Activated CD4-positive, alpha-beta T cell treated with anti-CD3 and anti-CD28 coated beads, Interleukin-2, amount 10 ng/mL, durations not matched to agents 7 days and 5 days (primary cell): Measurements from ENCODE around the gene ARHGAP26. TPM values are rescaled to one million over a fixed set of nuclear protein-coding genes. Genes with fewer than 3 reads are reported as not detected.

Source experiments
- CTCF ChIA-PET: fragments of 350-600 bp; sonication (Branson Sonifier 250); formaldehyde crosslinking; loops from one replicate; lab custom pipeline; 2021; ENCODE audit warnings: antibody characterized with exemption; lab: Charles Lee
- POLR2A ChIA-PET: fragments of 350-600 bp; sonication (Branson Sonifier 250); formaldehyde crosslinking; loops from one replicate; lab custom pipeline; 2021; ENCODE audit warnings: antibody characterized with exemption; lab: Charles Lee
- DNase-seq: peaks from one replicate; pipeline ENCODE4 v3.0.0-alpha.2; 2020
- H3K27ac Mint-ChIP-seq: one replicate; pipeline ENCODE4 v1.8.0; 2021; ENCODE audit warnings: mild to moderate bottlenecking, moderate library complexity, mixed read lengths
- H3K27me3 Mint-ChIP-seq: one replicate; pipeline ENCODE4 v1.8.0; 2021; ENCODE audit warnings: mixed read lengths
- H3K36me3 Mint-ChIP-seq: one replicate; pipeline ENCODE4 v1.8.0; 2021; ENCODE audit warnings: low read depth, mixed read lengths
- H3K4me1 Mint-ChIP-seq: one replicate; pipeline ENCODE4 v1.8.0; 2021; ENCODE audit warnings: mixed read lengths
- H3K4me3 Mint-ChIP-seq: one replicate; pipeline ENCODE4 v1.8.0; 2021; ENCODE audit warnings: mild to moderate bottlenecking, moderate library complexity, mixed read lengths
- H3K9me3 Mint-ChIP-seq: one replicate; pipeline ENCODE4 v1.8.0; 2021; ENCODE audit warnings: mixed read lengths
- total RNA-seq, 2 experiments: library from RNA; stranded (reverse); gene quantifications; one replicate each; pipeline ENCODE4 v1.2.3, GENCODE V29; 2021

Gene ARHGAP26
- total RNA-seq, 2 experiments from 2014 or later: 21.0 to 21.5 TPM

- no peaks in the 10 kb centered on the region for H3K27me3 Mint-ChIP-seq
- POLR2A ChIA-PET: no interaction called here
- H3K9me3 Mint-ChIP-seq: peaks cover 7% of the 10 kb centered on the region
- H3K4me1 Mint-ChIP-seq: peaks cover 23% of the 10 kb centered on the region
- H3K36me3 Mint-ChIP-seq: peaks cover 3% of the 10 kb centered on the region
- CTCF ChIA-PET: no interaction called here
- no peak overlapping the region for H3K4me3 Mint-ChIP-seq
- DNase-seq: no peak
- H3K27ac Mint-ChIP-seq: peak overlapping the region; percentile 1
Observed at GRCh38 chr5:143181173-143181572, 411.0 kb downstream of the ARHGAP26 start.

- peaks cover 29% of the 10 kb centered on the region for H3K4me1 Mint-ChIP-seq
- H3K4me3 Mint-ChIP-seq: no peak overlapping the region
- CTCF ChIA-PET: interaction anchor here (1.2 to 2.0 kb wide), 3 partner anchors 11 to 26 kb away, joined by 3 to 6 read pairs (median 4); no protein-coding TSS in a partner anchor
Observed at GRCh38 chr5:143182106-143182505, 411.9 kb downstream of the ARHGAP26 start.

GRCh38 chr5:143182901-143183820, 413.0 kb downstream of the ARHGAP26 start:
- peak; percentile 19 for DNase-seq
- ChIA-PET POLR2A (no interaction called here), CTCF (interaction anchor here (0.9 to 2.0 kb wide), 7 partner anchors 12 to 102 kb away, joined by 3 to 6 read pairs (median 4); no protein-coding TSS in a partner anchor)
- no peak overlapping the region for H3K4me3 Mint-ChIP-seq
- peaks cover 7% of the 10 kb centered on the region for H3K9me3 Mint-ChIP-seq
- peak overlapping the region; percentile 58 for H3K27ac Mint-ChIP-seq
- H3K27me3 Mint-ChIP-seq: no peaks in the 10 kb centered on the region
- H3K36me3 Mint-ChIP-seq: peaks cover 6% of the 10 kb centered on the region
- H3K4me1 Mint-ChIP-seq: peaks cover 36% of the 10 kb centered on the region

More at GRCh38 chr5:143182106-143182505, 411.9 kb downstream of the ARHGAP26 start:
- DNase-seq: no peak
- Mint-ChIP-seq H3K9me3 (peaks cover 7% of the 10 kb centered on the region), H3K27me3 (no peaks in the 10 kb centered on the region), H3K27ac (no peak overlapping the region), H3K36me3 (peaks cover 3% of the 10 kb centered on the region)
- POLR2A ChIA-PET: no interaction called here

GRCh38 chr5:143183989-143184388, 413.8 kb downstream of the ARHGAP26 start:
- Mint-ChIP-seq H3K27me3 (no peaks in the 10 kb centered on the region), H3K27ac (no peak overlapping the region), H3K4me1 (peaks cover 44% of the 10 kb centered on the region), H3K4me3 (no peak overlapping the region), H3K36me3 (peaks cover 6% of the 10 kb centered on the region), H3K9me3 (peaks cover 7% of the 10 kb centered on the region)
- ChIA-PET CTCF (interaction anchor here (1.5 to 2.0 kb wide), 2 partner anchors 11 to 13 kb away, joined by 4 read pairs; no protein-coding TSS in a partner anchor), POLR2A (no interaction called here)
- DNase-seq: no peak

- ChIA-PET POLR2A (no interaction called here), CTCF (interaction anchor here (0.7 to 1.8 kb wide), 4 partner anchors 9 to 36 kb away, joined by 3 to 5 read pairs (median 3); no protein-coding TSS in a partner anchor)
- H3K4me3 Mint-ChIP-seq: no peak overlapping the region
- peaks cover 11% of the 10 kb centered on the region for H3K9me3 Mint-ChIP-seq
- no peak for DNase-seq
- H3K36me3 Mint-ChIP-seq: peaks cover 3% of the 10 kb centered on the region
- H3K4me1 Mint-ChIP-seq: peaks cover 44% of the 10 kb centered on the region
- H3K27ac Mint-ChIP-seq: no peak overlapping the region
- no peaks in the 10 kb centered on the region for H3K27me3 Mint-ChIP-seq
Observed at GRCh38 chr5:143186623-143187022, 416.4 kb downstream of the ARHGAP26 start.

- CTCF ChIA-PET: interaction anchor here (1.0 to 1.8 kb wide), 5 partner anchors 10 to 35 kb away, joined by 3 to 5 read pairs (median 3); no protein-coding TSS in a partner anchor
- H3K4me3 Mint-ChIP-seq: no peak overlapping the region
Observed at GRCh38 chr5:143187495-143187894, 417.3 kb downstream of the ARHGAP26 start.

GRCh38 chr5:143188083-143188482, 417.9 kb downstream of the ARHGAP26 start:
- Mint-ChIP-seq H3K9me3 (peaks cover 13% of the 10 kb centered on the region), H3K4me3 (no peak overlapping the region), H3K27ac (no peak overlapping the region), H3K36me3 (peaks cover 7% of the 10 kb centered on the region), H3K27me3 (no peaks in the 10 kb centered on the region), H3K4me1 (peaks cover 31% of the 10 kb centered on the region)
- no peak for DNase-seq
- POLR2A ChIA-PET: no interaction called here
- CTCF ChIA-PET: interaction anchor here (1.0 to 2.0 kb wide), 3 partner anchors 13 to 30 kb away, joined by 3 to 4 read pairs (median 3); no protein-coding TSS in a partner anchor

More at GRCh38 chr5:143187495-143187894, 417.3 kb downstream of the ARHGAP26 start:
- peaks cover 13% of the 10 kb centered on the region for H3K9me3 Mint-ChIP-seq
- peaks cover 7% of the 10 kb centered on the region for H3K36me3 Mint-ChIP-seq
- POLR2A ChIA-PET: no interaction called here
- DNase-seq: no peak
- no peaks in the 10 kb centered on the region for H3K27me3 Mint-ChIP-seq
- peaks cover 37% of the 10 kb centered on the region for H3K4me1 Mint-ChIP-seq
- no peak overlapping the region for H3K27ac Mint-ChIP-seq

GRCh38 chr5:143188692-143189091, 418.5 kb downstream of the ARHGAP26 start:
- POLR2A ChIA-PET: no interaction called here
- no peak overlapping the region for H3K27ac Mint-ChIP-seq
- peaks cover 13% of the 10 kb centered on the region for H3K9me3 Mint-ChIP-seq
- peaks cover 25% of the 10 kb centered on the region for H3K4me1 Mint-ChIP-seq
- DNase-seq: no peak
- peaks cover 7% of the 10 kb centered on the region for H3K36me3 Mint-ChIP-seq
- CTCF ChIA-PET: interaction anchor here (2.0 kb wide), 1 partner anchor 29 kb away, joined by 4 read pairs; no protein-coding TSS in a partner anchor
- H3K27me3 Mint-ChIP-seq: no peaks in the 10 kb centered on the region
- H3K4me3 Mint-ChIP-seq: no peak overlapping the region

GRCh38 chr5:143190260-143190810, 420.2 kb downstream of the ARHGAP26 start:
- CTCF ChIA-PET: interaction anchor here (2.0 kb wide), 1 partner anchor 27 kb away, joined by 4 read pairs; no protein-coding TSS in a partner anchor
- DNase-seq: no peak
- H3K36me3 Mint-ChIP-seq: peaks cover 7% of the 10 kb centered on the region
- peaks cover 22% of the 10 kb centered on the region for H3K4me1 Mint-ChIP-seq
- no peaks in the 10 kb centered on the region for H3K27me3 Mint-ChIP-seq
- no peak overlapping the region for H3K27ac Mint-ChIP-seq
- H3K9me3 Mint-ChIP-seq: peaks cover 13% of the 10 kb centered on the region
- no peak overlapping the region for H3K4me3 Mint-ChIP-seq
- POLR2A ChIA-PET: no interaction called here

- peaks cover 16% of the 10 kb centered on the region for H3K4me1 Mint-ChIP-seq
- no peak overlapping the region for H3K4me3 Mint-ChIP-seq
- CTCF ChIA-PET: no interaction called here
- DNase-seq: no peak
- POLR2A ChIA-PET: no interaction called here
- H3K9me3 Mint-ChIP-seq: peaks cover 13% of the 10 kb centered on the region
- H3K36me3 Mint-ChIP-seq: peaks cover 7% of the 10 kb centered on the region
- no peak overlapping the region for H3K27ac Mint-ChIP-seq
- H3K27me3 Mint-ChIP-seq: no peaks in the 10 kb centered on the region
Observed at GRCh38 chr5:143191720-143192119, 421.5 kb downstream of the ARHGAP26 start.

GRCh38 chr5:143192191-143192900, 422.2 kb downstream of the ARHGAP26 start:
- H3K36me3 Mint-ChIP-seq: peaks cover 8% of the 10 kb centered on the region
- H3K27me3 Mint-ChIP-seq: no peaks in the 10 kb centered on the region
- peaks cover 17% of the 10 kb centered on the region for H3K9me3 Mint-ChIP-seq
- peaks cover 17% of the 10 kb centered on the region for H3K4me1 Mint-ChIP-seq
- H3K27ac Mint-ChIP-seq: no peak overlapping the region
- no peak overlapping the region for H3K4me3 Mint-ChIP-seq
- no peak for DNase-seq
- ChIA-PET POLR2A (no interaction called here), CTCF (no interaction called here)

- no peak overlapping the region for H3K4me3 Mint-ChIP-seq
- H3K27ac Mint-ChIP-seq: no peak overlapping the region
- H3K9me3 Mint-ChIP-seq: peaks cover 24% of the 10 kb centered on the region
- H3K27me3 Mint-ChIP-seq: no peaks in the 10 kb centered on the region
- H3K4me1 Mint-ChIP-seq: peaks cover 7% of the 10 kb centered on the region
- H3K36me3 Mint-ChIP-seq: peaks cover 10% of the 10 kb centered on the region
- no peak for DNase-seq
- ChIA-PET CTCF (interaction anchor here (0.6 to 1.4 kb wide), 2 partner anchors 10 to 774 kb away, joined by 4 read pairs; no protein-coding TSS in a partner anchor), POLR2A (no interaction called here)
Observed at GRCh38 chr5:143194206-143194605, 424.0 kb downstream of the ARHGAP26 start.
